Right cardiac atrium (tissue), 5 donors: ENCODE results near the gene FAM184A. TPM values are rescaled to one million over a fixed set of nuclear protein-coding genes. Genes with fewer than 3 reads are reported as not detected.

Source experiments
- ATAC-seq, 2 donors: fragments of 200-7000 bp; cut with Tn5 transposase; one replicate each; pipeline versions ENCODE4 v1.8.0 to v1.9.1; 2020; ENCODE audit warnings: moderate library complexity in 2 of 2, mild to moderate bottlenecking in 1 of 2
- DNase-seq, 3 donors: peaks; one replicate each; pipeline ENCODE4 v3.0.0-alpha.2; 2020
- H3K27ac ChIP-seq: one replicate; pipeline ENCODE4 v1.5.1; 2013; ENCODE audit warnings: mild to moderate bottlenecking, low read length, control low read depth, moderate library complexity
- H3K27me3 ChIP-seq: one replicate; pipeline ENCODE4 v1.6.1; 2013; ENCODE audit not compliant: control insufficient read depth, insufficient read depth
- H3K4me1 ChIP-seq: one replicate; pipeline ENCODE4 v1.6.1; 2013; ENCODE audit warnings: low read length; ENCODE audit not compliant: control insufficient read depth, insufficient read depth
- H3K4me3 ChIP-seq: one replicate; pipeline ENCODE4 v1.5.1; 2013; ENCODE audit warnings: low read length, control low read depth
- H3K9me3 ChIP-seq: one replicate; pipeline ENCODE4 v1.6.1; 2013; ENCODE audit warnings: low read length; ENCODE audit not compliant: control insufficient read depth
- WGBS: extraction: QIAGEN DNeasy Blood & Tissue Kit; methylation state at CpG from one replicate; pipeline ENCODE4 v1.1.7; 2013; 5-methylcytosine and 5-hydroxymethylcytosine counted together
- intact Hi-C, 4 donors: fragments of 100-400 bp; cut with DNase I; formaldehyde crosslinking; loops; one replicate each; pipeline versions ENCODE4 v1.11.0 to v1.14.0; 2022 to 2023
- long read RNA-seq, 4 donors: library from polyadenylated mRNA; unstranded; transcript quantifications; one replicate each; pipeline ENCODE4 v2.0.0, GENCODE V29; 2020 to 2021
- polyA plus RNA-seq: library from polyadenylated mRNA; stranded (reverse); fragments of 200-250 nt; gene quantifications from one replicate; pipeline ENCODE4 v1.2.3, GENCODE V29; 2013
- total RNA-seq, 4 donors: library from RNA; stranded (reverse); fragmentation: NEBNext Ultra II Directional; extraction: Animal tissue kit (Norgen Biotek cat#: 25700); gene quantifications; one replicate each; pipeline ENCODE4 v1.2.1, GENCODE V29; 2021
- donor health status: healthy with polysubstance abuse.
- donor health status: DM: no; HTN: yes; CAD: no.
- donor health status: DM: no; HTN: no; CAD: no.
- donor health status: DM: no; HTN: yes; CAD: no; lungs with severe emphysema.
- donor health status: DM: yes; HTN: yes; CAD: no.

The FAM184A gene, protein sequence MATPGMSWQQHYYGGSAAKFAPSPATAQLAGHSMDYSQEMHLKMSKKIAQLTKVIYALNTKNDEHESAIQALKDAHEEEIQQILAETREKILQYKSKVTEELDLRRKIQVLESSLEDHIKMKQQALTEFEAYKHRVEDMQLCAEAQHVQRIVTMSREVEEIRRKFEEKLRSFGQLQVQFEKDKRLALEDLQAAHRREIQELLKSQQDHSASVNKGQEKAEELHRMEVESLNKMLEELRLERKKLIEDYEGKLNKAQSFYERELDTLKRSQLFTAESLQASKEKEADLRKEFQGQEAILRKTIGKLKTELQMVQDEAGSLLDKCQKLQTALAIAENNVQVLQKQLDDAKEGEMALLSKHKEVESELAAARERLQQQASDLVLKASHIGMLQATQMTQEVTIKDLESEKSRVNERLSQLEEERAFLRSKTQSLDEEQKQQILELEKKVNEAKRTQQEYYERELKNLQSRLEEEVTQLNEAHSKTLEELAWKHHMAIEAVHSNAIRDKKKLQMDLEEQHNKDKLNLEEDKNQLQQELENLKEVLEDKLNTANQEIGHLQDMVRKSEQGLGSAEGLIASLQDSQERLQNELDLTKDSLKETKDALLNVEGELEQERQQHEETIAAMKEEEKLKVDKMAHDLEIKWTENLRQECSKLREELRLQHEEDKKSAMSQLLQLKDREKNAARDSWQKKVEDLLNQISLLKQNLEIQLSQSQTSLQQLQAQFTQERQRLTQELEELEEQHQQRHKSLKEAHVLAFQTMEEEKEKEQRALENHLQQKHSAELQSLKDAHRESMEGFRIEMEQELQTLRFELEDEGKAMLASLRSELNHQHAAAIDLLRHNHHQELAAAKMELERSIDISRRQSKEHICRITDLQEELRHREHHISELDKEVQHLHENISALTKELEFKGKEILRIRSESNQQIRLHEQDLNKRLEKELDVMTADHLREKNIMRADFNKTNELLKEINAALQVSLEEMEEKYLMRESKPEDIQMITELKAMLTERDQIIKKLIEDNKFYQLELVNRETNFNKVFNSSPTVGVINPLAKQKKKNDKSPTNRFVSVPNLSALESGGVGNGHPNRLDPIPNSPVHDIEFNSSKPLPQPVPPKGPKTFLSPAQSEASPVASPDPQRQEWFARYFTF
- 1 to 10 TPM; 1.8 to 4.3 (median 3.1) TPM for total RNA-seq
- polyA plus RNA-seq, result 2.9 TPM
- long read RNA-seq, donor 1, partial matches to known transcripts, result 2 of 6 reads
- long read RNA-seq, donor 1, other reads (novel, unspliced or antisense), result 4 of 6 reads
- long read RNA-seq, donor 2, full-length matches to known transcripts, result 1 of 4 reads
- long read RNA-seq, donor 2, partial matches to known transcripts, result 0 of 4 reads
- long read RNA-seq, donor 2, other reads (novel, unspliced or antisense), result 3 of 4 reads
- long read RNA-seq, donor 3, result 0 reads
- long read RNA-seq, donor 4, result 0 reads

DNA sequence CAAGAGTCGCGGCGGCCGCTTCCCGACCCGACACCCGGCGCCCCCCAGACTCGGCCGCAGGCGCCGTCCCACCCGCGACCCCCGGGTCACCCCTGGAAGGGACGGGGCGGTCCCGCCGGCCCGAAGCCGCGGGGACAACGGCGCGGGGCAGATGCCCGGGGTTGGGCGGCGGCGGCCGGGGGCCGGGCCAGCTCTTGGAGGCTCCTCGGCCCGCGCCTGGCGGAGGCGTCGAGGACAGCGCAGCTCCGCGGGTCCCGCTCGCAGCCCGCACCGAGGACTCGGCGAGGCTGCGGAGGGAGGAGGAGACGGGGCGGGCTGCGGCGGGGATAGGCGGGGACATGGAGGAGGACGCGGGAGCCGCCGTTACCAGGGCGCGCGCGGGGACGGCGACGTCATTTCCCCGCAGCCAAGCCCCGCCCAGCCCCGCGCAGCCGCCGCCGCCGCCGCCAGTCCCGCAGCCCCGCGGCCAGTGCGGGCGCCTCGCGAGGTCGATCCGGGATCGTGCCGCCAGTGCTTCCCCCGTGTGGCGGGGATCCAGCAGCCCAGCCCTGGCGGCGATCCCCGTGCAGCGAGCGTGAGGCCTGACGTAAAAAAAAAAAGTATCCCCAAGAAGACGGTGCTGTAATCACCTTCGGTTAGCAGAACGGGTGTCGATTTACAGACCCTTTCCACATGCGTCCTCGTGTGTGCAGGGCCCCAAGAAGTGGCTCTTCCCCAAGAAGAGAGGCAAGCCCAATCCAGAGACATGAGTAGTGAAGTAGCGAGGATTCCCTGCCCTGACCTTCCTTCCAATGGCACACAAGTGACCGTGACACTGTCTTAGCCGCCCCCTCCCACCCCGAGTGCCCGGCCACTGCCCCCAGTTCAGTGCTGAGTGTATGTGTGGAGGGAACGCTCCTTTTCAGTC is at the start of gene FAM184A:
TSS of gene FAM184A (minus strand) at position 289 of the 907 bp plus-strand sequence. CDS start 365 bp downstream, outside the sequence.
- peak; percentile 70 to 88 (median 87) for DNase-seq

DNA sequence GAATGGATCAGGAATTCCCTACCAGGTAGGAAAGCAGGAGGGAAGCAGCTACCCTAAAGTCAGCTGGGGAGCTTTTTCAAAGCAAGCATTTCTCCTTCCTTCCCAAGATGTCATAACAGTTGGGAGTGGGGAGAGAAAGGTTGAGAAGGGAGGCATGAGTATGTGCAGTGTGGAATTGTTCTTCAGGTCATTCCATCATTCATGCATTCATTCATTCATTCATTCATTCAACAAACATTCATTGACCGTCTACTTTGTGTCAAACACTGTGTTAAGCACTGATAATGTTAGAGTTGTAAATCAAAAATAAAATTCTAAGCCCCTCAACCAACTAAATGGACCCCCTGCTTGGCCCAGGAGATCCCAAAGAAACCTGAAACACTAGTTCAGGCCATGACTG is 49.2 kb upstream of the FAM184A start:
- no peak overlapping the region for H3K27ac ChIP-seq
- ATAC-seq, result no peak
- 97% methylated on average over 1 of the region's 1 CpG for WGBS
- intact Hi-C loops, result no loop called here
- no peaks in the 10 kb centered on the region for H3K4me1 ChIP-seq
- DNase-seq, result no peak
- H3K4me3 ChIP-seq, result no peak overlapping the region
- no peaks in the 10 kb centered on the region for H3K27me3 ChIP-seq
- H3K9me3 ChIP-seq, result no peaks in the 10 kb centered on the region

More for the DNA sequence above, at the start of gene FAM184A:
- Histone ChIP-seq H3K27me3 (no peaks in the 10 kb centered on the region), H3K4me1 (no peaks in the 10 kb centered on the region), H3K27ac (no peak within 1 kb of the TSS), H3K4me3 (peak within 1 kb of the TSS; percentile 92), H3K9me3 (no peaks in the 10 kb centered on the region)
- intact Hi-C loops, result no loop called here
- peak; percentile 90 to 91 for ATAC-seq
- under 1% methylated on average over 103 of the region's 103 CpGs for WGBS

DNA sequence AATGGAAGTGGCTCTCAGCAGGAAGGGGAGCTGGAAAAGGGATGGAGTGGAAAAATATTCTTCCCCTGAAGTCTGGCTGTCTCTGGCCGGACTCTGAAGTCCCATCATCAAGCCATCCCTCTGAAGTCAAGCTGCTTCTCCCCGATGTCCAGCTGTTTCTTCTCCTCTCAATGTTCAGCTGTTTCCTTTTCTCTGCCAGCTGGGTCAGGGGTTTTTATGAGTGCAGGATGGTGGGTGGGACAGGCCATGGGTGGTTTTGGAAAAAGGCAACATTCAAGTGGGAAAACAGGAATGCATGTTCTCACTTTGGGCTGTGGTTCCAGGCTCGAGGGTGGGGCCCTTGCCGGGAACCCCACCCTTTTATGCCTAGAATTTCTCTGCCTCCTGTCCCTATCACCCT is 48.4 kb upstream of the FAM184A start:
- ATAC-seq (no peak), DNase-seq (no peak)
- no peak overlapping the region for H3K27ac ChIP-seq
- intact Hi-C loops, result no loop called here
- no peaks in the 10 kb centered on the region for H3K9me3 ChIP-seq
- no peaks in the 10 kb centered on the region for H3K27me3 ChIP-seq
- H3K4me1 ChIP-seq, result no peaks in the 10 kb centered on the region
- no peak overlapping the region for H3K4me3 ChIP-seq
- WGBS, result 63% methylated on average over 4 of the region's 4 CpGs

DNA sequence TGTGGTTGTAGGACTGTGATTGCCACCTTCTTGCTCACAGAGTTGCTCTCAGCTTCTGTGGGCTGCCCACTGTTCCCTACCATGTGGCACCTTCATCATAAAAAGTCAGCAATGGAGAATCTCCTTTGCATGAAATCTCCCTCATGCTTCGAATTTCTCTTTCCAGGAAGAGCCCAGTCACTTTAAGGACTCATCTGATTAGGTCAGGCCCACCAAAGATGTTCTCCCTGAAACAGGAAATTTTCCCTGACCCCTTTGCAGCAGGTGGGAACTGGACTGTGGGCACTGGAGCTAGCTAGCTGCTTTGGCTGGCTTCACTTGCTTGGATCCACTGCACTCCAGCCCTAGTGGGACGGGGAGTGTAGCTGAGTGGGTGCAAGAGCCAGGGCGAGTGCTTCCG is 47.7 kb upstream of the FAM184A start:
- ATAC-seq (no peak), DNase-seq (no peak)
- Histone ChIP-seq H3K4me1 (no peaks in the 10 kb centered on the region), H3K9me3 (no peaks in the 10 kb centered on the region), H3K27ac (no peak overlapping the region), H3K4me3 (no peak overlapping the region), H3K27me3 (no peaks in the 10 kb centered on the region)
- intact Hi-C loops, result no loop called here
- 89% methylated on average over 4 of the region's 4 CpGs for WGBS

DNA sequence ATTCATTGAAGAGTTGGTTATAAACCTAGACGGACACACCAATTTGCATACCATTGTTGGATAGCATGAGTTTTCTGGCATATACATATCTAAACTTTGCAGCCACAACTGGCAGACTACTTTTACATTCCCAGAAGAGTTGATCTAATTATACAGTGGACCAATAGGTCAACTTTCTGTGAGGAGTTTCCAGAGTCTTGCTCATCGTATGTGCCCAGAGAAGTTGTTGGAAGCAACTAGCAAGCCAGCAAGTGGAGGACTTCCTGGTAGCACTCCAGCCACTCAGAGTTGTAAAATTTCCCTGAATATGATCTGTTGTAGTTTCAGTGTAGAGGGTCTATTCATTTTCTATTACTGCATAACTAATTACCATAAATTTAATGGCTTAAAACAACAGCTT is 47.1 kb upstream of the FAM184A start:
- H3K27me3 ChIP-seq, result no peaks in the 10 kb centered on the region
- H3K4me3 ChIP-seq, result no peak overlapping the region
- intact Hi-C loops, result no loop called here
- ATAC-seq (no peak), DNase-seq (no peak)
- H3K27ac ChIP-seq, result no peak overlapping the region
- H3K9me3 ChIP-seq, result no peaks in the 10 kb centered on the region
- H3K4me1 ChIP-seq, result no peaks in the 10 kb centered on the region
- WGBS, result 72% methylated on average over 2 of the region's 2 CpGs

DNA sequence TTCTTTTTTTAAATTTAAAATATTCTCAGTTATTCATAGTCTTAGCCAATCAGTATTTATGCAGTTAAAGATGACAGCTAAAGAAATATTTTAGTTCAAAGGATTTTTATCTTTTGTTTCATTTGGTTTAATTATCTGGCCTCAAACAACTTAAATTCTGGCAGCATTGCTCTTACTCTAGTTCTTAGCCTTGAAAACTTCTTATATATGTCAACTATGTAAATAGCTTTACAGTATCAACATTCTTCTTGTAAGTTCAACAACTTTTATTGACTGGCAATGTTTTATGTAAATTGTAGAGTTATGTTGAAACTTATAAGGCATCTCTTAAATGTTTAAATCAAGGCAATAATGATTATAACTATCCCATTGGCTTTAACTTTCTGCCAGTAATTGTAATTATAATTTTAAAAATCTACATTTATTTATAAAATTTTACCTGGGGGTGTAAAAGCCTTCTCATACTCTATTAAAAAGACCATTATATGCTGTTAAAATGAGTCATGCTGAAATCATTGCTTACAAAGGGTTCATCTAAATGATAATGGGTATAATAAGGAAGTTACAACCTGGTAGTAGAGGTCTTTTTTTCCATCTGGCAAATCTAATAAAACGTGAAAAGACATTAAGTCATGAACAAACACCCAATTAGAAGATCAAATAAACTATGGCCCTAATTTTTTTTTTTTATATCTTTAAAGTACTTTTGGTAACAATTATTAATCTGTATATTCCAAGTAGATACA is 45.8 kb upstream of the FAM184A start:
- no peak for ATAC-seq
- H3K27me3 ChIP-seq, result no peaks in the 10 kb centered on the region
- no peak overlapping the region for H3K27ac ChIP-seq
- no peaks in the 10 kb centered on the region for H3K4me1 ChIP-seq
- no peak overlapping the region for H3K4me3 ChIP-seq
- 54% methylated on average over 1 of the region's 1 CpG for WGBS
- no peaks in the 10 kb centered on the region for H3K9me3 ChIP-seq
- no peak for DNase-seq
- intact Hi-C loops, result no loop called here

DNA sequence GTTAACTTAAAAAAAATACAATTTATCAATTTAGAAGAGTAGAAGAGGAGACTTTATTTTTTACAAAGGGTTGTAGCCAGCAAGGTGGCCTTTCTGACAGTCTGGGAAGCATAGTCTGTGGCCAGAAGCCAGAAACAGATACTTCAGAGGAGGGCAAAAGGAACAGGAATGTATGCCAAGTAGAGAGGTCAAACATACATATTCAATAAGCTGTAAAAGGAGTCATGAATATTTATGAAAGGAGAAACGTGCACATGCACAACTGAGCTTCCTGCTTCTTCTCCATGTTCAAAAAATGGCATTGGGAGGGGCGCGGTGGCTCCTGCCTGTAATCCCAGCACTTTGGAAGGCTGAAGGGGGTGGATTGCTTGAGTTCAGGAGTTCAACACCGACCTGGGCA is 43.9 kb upstream of the FAM184A start:
- 81% methylated on average over 4 of the region's 4 CpGs for WGBS
- Histone ChIP-seq H3K9me3 (no peaks in the 10 kb centered on the region), H3K4me1 (no peaks in the 10 kb centered on the region), H3K4me3 (no peak overlapping the region), H3K27me3 (no peaks in the 10 kb centered on the region), H3K27ac (no peak overlapping the region)
- intact Hi-C loops, result no loop called here
- no peak for DNase-seq
- no peak for ATAC-seq

DNA sequence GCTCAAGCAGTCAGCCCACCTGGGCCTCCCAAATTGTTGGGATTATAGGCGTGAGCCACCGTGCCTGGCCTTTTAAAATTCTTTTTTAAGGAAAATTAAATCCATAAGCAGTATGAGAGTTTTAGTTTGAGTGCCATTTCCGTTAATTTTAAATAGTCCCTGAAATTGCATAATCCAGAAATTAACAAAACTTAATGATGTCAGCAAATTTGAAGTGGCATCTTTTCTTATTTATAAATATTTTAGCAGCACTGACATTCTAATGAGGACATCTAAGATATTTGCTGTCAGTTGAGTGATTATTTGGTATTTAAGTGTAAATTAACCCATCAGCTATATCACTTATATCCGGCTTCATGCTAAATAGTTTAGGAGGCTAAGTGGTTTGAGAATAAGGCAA is 42.9 kb upstream of the FAM184A start:
- no peak for ATAC-seq
- Histone ChIP-seq H3K27me3 (no peaks in the 10 kb centered on the region), H3K4me1 (no peaks in the 10 kb centered on the region), H3K9me3 (no peaks in the 10 kb centered on the region), H3K27ac (no peak overlapping the region), H3K4me3 (no peak overlapping the region)
- no peak for DNase-seq
- intact Hi-C loops, result no loop called here
- 97% methylated on average over 4 of the region's 4 CpGs for WGBS

DNA sequence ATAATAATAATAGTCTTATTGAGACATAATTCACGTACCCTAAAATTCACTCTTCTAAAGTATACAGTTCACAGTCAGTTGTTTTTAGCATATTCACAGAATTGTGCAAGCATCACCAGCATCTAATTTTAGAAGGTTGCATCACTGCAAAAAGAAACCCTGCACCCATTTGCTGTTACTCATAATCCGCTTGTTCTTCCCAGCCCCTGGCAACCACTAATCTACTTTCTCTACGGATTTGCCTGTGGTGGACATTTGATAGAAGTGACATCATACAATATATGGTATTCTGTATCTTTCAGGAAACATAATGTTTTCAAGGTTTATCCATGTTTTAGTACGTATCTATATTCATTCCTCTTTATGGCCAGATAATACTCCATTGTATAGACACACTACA is 41.5 kb upstream of the FAM184A start:
- DNase-seq (no peak), ATAC-seq (peak; percentile 51 to 70)
- no peak overlapping the region for H3K27ac ChIP-seq
- intact Hi-C loops, result no loop called here
- 60% methylated on average over 4 of the region's 4 CpGs for WGBS
- no peaks in the 10 kb centered on the region for H3K4me1 ChIP-seq
- H3K27me3 ChIP-seq, result no peaks in the 10 kb centered on the region
- no peaks in the 10 kb centered on the region for H3K9me3 ChIP-seq
- H3K4me3 ChIP-seq, result no peak overlapping the region
